GM21717 (cell line): ENCODE measurements around the gene LARP6.
A peak's percentile ranks its signal among the peaks of the same experiment; 100 is the strongest.
"Not testable (repeated sequence)": the region's sequence is repeated elsewhere in the genome, so short reads cannot be mapped to it uniquely, and the experiment has no call there.

Experiments used
- ATAC-seq: cut with Tn5 transposase; IDR thresholded peaks from one replicate; pipeline ENCODE4 v1.9.1; 2021; ENCODE audit warnings: mild to moderate bottlenecking, moderate library complexity; ENCODE audit not compliant: unreplicated experiment

Gene LARP6

DNA sequence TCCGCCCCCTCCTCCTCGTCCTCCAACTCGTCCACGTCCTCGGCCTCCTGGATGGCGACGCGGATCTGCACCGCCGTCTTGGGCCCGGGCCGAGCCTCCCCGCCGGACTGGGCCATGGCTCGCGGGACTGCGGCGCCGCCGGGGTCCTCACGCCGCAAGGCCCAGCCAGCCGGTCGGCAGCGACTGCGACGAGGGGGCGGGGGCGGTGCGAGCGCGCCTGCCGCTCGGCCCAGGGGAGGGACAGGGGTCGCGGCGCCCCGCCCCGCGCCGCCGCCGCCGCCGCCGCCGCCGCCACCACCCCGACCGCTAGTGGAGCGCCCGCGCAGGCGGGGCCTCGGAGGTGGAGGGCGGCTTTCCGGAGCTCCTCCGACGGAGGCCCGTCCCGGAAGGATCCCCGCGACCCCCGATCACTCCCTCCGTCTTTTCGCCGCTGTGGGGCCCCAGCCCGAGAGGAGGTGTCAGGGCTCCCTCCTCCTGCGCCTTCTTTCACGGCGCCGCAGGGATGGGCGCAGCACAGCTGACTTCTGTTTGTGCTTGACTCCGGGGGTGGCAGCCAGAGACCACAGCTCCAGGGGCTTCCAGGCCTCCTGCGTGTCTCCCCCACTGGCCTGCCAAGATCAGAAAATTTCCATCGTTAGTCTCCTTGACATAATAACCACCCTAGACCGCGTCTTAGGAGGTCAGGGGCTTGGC lies at the start of gene LARP6:
Gene LARP6, minus strand, starts transcription at position 185 of the 693 bp plus-strand sequence. Its CDS starts 69 bp downstream, at position 116.
- ATAC-seq = no peak

DNA sequence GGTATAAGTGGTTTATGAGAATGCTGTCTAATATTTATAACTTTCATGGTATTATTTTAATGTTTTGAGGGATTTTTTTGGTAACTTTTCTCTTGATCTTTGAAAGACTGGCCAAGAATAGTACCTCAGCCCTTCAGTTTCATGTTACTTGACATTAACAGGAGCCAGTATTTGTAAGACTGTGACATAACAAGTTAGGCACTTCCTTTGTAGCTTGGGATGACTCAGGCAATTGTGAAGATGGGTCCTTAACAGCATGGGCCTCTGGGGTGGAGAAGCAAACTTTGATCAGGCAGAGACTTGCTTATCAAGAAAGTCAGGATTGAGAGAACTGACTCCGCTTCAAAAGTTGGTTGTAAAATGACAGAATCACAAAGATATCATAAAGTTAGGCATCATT lies 48.1 kb upstream of the LARP6 start:
- no peak for ATAC-seq

DNA sequence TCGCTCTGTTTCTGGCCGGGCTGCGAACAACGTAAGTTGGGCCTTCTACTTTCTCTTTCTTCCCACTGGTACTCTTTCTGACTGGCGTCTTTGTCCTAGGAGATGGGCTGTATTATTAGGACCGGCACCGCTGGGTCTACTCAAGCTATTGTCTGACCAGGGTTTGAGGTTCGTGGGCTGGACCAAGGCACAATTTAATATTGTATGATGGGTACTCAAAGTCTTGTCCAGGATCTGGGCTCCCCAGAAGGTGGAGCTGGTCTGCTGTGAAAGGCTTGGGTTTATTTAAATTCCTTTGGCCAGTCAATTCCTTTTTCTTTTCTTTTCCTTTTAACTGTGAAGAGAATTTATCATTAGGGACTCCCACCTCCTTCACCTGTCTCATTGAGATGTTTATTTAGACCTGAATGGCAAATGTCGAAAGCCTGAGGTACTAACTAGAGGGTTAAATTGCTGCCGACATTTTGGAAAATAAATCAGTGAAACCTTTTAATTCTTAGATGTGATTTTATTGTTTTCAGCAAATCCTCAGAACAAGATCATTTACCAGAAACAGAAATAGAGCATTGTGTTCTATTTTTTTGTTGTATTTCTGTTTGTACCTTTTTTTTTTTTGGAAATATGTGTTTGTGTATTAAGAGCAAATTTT lies 39.1 kb upstream of the LARP6 start:
- peak; percentile 25 for ATAC-seq

DNA sequence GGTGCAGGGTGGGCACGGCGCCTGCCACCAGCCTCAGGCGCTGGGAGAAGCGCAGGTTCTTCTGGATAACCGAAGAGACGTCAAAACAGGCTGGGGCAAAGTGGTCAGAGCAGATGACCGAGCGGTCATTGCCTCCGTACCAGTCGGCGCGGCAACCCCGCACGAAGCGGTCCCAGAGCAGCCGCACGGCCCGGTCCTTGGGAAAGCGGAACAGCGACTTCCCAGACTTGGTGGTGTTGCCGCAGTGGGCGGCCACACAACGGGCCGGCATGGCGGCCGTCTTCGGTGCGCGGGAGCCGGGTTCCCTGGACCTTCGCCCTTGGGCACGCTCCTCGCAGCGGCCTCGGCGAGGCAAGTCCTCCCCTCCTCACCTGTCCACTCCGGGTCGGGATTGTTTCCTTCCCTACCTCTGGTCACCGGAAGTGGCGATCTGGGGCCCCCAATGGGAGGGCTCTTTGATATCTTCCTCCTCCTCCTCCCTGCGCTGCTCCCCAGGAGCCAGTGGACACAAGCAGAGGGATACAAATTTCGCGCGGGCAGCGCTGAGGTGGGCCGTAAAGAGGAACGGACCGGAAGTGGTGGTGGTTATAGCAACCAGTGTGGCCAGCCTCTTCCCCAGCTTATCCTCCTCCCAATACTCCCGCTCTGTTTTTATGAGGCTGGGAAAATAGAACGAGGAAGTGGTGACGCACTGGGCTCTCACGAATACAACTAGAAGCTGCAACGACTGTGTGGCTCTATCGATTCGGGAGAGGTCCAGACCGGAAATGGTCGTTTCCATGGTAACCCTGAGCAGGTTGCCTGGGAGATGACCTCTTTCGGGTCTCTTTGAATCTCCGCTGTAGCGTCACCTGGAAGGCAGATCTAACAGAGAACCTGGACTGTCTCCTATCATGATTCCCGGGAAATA lies 38.3 kb upstream of the LARP6 start, which contains the start of the genes LRRC49 and THAP10:
Gene LRRC49, plus strand, starts transcription at position 825 of the 910 bp plus-strand sequence. Its CDS starts 69 bp downstream, at position 894.
Gene THAP10, minus strand, starts transcription at position 432 of the 910 bp plus-strand sequence. Its CDS starts 161 bp downstream, at position 271.
- ATAC-seq = peak; percentile 81

DNA sequence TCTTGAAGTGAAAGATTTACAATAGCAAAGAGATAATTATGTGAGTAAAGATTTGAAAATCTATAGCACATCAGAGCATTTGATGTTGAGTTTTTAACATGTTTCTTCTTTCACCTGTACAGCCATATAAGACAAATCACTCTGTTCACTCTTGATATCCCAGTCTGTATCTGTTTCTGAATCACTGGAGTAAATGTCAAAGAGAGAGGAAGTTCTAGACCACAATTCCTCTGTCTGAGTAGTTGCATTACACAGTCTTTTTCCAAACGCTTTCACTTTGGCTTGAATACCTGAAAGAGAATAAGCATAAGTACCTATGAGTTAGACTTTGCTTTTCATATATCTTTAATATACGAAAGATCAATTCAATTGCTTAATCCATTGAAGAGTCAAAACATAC lies 28.4 kb upstream of the LARP6 start:
- no peak for ATAC-seq

DNA sequence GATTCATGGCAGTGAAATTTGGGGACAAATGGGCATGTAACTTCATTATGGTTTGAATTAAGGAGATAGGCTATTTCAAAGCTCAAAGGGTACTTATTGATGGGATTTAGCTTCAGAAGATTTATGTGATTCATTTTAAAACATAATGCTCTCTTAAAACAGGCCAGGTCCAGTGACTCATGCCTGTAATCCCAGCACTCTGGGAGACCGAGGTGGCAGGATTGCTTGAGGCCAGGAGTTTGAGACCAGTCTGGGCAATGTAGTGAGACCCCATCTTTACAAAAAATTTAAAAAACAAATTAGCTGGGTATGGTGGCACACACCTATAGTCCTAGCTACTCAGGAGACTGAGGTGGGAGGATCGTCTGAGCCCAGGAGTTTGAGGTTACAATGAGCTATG lies 26.8 kb upstream of the LARP6 start:
- ATAC-seq = no peak

DNA sequence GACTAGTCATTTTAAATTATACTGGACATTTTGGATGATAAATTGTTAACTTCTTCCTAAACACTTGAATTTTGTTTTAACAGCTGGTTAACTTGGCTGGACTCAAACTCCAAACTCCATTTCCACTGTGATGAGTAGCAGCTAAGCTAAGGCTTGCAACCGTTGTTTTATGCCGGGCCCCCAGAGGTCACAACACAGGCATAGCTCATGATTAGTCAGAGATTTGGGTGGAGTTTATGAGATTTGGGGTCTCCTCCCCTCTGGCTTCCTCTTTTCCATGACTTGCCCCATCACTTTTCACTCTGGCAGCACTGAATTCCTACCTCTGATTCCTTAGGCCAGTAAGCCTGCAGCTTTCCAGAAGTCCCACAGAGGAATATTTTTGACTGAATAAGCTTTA lies 25.4 kb upstream of the LARP6 start:
- no peak for ATAC-seq

DNA sequence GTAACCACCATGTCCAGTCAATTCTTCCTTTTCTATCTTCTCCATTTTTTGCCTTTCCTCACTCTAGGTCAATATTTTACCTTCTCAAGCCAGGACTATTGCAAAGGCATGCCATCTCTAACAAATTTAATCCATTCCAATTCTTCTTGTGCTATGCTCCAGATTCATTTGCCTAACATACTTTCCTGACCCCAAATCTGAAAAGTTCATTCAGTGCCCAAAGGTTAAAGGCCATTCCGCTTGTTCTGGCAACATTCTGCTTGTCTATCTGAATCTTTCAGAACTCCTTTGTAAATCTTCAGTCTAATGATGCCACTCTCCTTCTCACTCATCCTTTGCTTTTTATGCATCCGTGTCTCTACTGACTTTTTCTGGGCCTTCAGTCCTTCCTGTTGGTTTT lies 22.7 kb upstream of the LARP6 start:
- no peak for ATAC-seq

DNA sequence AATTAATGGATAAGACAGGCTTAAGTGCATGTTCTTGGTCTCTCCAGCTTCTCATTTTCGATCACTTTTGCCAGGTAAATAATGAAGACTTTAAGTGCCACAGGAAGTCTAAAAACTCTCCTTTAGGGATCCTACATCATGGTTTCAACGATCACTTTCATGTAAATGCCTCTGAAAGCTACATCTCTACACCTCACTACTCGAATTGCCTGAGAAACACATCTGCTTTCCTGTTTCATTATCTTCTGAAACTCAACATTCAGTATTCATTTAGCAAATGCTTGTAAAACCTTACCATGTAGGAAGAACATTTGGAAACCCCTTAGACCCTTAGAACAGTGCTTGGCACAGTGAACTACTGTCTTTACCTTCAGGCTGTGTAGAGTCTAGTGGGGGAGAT lies 22.1 kb upstream of the LARP6 start:
- no peak for ATAC-seq

DNA sequence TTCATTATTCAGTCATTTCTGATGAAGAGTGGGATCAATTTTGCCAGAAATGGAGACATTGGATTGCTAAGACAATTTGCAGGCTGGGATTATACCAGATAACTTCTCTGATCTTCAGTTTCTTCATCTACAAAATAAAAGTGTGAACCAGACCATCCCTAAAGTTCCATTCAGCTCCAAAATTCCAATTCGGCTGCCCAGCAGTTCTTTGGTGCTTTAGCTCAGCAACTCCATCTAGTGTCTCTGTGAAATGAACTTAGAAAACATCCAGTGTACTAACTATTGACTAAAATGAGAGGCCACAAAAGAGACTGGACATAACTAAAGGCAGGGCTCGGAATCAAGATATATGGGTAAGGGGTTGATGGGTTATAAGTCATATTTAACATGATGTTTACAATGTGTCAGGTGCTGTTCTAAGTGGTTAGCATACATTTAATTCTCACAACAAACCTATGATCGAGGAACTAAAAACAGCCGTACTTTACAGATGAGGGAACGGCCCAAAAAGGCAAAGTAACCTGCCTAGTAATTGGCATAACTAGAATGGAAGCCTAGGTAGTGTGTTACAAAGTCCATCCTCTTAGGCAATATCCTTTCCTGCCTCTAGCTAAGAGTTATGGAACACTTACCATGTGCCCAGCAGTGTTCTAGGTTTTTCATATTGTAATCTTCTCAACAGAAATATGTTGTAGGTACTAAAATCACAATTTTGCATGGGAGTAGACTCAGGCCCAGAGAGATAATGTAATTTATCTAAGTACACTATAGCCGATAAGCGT lies 21.2 kb upstream of the LARP6 start:
- no peak for ATAC-seq

DNA sequence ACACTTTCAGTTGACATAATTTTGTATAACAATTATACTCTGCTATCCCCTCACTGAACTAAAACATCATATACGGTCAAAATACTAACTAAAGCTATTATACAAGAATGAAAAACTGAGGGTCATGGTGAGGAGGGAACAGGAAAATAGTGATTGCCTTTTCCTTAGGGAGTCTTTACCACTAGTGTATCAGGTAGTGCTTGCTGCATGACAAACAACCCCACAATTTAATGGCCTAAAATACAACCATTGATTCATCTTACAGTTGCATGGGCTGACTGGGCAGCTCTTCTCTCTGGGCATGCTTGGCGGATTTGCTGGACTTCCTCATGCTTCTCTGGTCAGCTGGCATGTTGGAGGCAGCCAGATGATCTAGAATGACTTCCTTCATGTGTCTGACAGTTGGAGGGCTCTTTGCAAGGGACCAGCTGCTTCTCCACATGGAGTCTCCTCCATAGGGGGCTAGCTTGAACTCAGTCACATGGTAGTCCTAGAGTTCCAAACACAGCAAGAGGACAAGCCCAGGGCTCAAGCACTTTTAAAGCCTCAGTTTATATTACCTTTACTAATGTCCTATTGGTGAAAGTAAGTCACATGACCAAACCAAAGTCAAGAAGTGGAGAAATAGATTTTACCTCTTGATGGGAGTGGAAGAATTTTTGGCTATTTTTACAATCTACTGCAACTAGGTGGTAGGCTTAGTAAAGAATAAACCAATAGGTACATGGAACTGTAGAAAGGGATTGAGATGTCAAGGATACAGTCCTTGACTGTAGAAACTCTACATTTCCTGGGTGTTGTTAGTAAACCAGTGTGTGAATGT lies 19.5 kb upstream of the LARP6 start:
- no peak for ATAC-seq

DNA sequence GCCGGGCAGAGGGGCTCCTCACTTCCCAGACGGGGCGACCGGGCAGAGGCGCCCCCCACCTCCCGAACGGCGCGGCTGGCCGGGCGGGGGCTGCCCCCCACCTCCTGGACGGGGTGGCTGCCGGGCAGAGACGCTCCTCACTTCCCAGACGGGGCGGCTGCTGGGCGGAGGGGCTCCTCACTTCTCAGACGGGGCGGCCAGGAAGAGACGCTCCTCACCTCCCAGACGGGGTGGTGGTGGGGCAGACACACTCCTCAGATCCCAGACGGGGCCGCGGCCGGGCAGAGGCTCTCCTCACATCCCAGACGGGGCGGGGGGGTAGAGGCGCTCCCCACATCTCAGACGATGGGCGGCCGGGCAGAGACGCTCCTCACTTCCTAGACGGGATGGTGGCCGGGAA lies 17.5 kb upstream of the LARP6 start:
- not testable (repeated sequence) for ATAC-seq

DNA sequence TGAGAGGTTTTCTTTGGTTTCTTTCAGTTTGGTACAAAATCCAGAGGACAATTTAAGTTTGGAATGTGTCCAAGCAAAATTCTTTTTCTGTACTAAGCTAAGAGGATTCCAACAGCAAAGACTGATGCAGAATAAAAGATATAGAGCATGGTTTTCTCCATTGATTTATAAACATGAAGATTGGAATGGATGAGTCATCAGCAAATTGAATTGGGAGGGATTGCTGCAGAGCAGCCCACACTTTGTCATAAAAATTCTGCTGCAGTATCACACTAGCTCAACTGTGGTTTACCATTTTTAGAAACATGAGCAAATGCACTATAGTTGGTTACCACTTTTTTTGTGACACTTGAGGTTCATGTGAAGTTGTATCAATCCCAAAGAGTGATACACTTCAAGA lies 16.1 kb upstream of the LARP6 start:
- no peak for ATAC-seq

DNA sequence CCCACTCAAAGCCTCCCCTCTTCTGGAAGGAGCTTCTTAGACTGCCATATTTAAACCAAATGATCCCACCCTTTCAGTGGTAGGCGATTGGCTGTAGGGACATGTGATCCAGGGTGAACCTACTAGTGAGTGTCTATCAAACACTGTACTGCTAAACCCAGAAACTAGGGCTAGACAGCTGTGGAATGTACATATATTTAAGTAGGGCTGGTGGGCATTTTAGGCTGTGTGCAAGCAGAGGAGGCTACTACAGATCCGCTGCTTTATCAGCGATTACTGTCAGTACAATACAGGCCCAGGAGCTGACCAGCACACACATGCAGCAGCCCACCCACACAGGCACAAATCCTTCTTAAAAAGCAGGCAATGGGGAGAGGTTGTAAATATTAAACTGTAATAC lies 15.4 kb upstream of the LARP6 start:
- no peak for ATAC-seq

DNA sequence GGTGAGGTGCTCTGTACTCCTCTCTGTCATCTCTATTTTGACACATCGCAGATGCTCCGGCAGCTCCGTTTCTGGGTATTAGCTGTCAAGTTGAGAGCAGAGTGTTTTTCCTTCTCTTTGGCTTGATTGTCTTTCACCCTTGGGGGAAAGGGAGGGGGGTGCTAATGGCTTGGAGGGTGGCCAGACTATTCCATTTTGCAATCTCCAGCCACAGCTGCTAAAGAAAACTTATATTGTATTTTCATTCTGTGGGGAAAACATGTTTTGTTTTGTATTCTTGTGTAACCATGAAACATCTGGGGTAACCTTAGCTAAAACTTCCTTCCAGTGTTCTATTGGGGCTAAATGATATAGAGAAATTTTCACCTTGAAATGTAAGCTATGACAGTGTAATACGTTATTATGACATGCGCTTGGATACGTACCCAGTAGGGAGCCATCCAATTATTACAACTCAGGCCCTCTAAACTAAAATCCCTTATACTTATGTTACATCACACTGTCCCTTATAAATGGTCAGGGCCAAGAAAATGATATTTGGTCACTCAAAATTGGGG lies 14.0 kb upstream of the LARP6 start:
- no peak for ATAC-seq

DNA sequence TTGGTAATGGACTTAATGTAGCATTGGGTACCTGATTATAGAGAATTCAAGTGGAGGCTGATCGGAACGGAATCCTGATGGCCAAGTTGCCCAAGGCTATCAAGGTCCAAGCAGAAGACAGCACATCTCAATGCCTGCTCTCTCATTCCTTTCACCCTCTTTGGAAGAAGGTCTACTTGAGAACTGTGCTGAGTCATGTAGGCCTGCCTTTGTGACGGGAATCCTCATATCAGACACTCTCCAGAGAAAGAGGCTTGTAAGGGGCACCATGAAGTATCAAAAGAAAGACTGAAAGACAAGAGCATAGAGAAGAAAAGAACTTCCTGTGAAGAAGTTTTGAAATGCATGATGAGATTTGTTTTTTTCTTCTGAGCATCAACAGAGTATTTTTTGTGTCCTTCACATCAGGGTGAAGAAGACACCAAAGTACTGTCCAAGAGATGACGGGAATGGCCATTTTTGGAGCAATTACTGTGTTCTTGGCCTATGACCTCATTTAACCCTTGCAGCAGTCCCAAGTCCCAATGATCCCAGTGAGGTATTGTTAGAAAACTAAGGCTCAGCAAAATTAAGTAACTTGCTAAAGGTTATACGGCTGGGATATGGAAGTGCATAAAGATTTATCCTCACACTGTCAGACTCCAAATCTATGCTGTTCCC lies 13.2 kb upstream of the LARP6 start:
- no peak for ATAC-seq

DNA sequence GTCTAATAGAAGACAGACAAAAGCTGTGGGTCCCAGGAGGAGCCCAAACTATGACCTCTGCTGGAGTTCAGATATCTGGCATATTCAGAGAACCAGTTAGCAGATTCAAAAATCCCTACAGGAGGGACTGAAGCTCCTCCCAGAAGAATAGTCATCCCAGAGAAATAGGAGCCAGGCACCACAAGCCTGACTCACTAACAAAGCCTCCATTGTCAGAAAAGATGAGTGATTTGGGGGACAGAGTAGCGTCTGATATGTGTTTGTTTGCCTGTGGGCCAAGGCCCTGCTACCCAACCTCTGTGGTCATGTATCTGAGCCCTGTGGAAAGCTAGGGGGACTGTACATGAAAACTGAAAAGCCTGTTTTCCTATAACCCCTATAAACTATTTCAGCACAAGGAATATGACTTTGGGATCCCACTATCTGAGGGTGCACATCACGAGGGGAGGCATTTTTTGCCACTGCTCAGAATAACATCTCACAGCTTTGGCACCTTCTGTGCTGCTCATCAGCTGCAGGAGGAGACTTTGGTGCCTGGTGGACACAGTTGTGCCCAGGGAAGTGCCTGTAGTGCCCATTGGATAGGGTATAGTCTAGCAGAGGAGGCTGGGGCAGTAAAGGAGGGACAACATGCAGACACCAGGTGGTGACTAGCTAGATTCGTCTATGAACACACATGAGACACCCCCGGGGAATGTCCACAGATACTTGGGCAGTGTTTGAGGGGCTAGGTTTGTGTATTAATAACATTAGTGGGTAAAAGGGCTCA lies 9.7 kb upstream of the LARP6 start:
- no peak for ATAC-seq

DNA sequence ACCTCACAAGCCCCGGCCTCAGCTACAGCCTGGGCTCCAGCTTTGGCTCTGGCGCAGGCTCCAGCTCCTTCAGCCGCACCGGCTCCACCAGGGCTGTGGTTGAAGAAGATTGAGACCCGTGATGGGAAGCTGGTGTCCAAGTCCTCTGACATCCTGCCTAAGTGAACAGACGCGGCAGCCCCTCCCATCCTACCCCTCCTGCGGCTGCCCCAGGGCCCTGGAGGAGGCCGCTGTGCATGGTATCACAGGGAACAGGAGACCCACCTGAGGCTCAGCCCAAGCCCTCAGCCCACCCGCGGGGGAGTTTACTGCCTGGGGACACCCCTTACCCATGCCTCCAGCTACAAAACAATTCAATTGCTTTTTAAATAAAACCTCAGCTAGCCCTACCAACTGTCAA lies 6.0 kb upstream of the LARP6 start:
- no peak for ATAC-seq
